ENCODE data around the gene IFT27. TPM values are rescaled to one million over a fixed set of nuclear protein-coding genes. Genes with fewer than 3 reads are reported as not detected.

IFT27 gene
- total RNA-seq, 1 experiment from 2014 or later = 19.9 TPM

DNA sequence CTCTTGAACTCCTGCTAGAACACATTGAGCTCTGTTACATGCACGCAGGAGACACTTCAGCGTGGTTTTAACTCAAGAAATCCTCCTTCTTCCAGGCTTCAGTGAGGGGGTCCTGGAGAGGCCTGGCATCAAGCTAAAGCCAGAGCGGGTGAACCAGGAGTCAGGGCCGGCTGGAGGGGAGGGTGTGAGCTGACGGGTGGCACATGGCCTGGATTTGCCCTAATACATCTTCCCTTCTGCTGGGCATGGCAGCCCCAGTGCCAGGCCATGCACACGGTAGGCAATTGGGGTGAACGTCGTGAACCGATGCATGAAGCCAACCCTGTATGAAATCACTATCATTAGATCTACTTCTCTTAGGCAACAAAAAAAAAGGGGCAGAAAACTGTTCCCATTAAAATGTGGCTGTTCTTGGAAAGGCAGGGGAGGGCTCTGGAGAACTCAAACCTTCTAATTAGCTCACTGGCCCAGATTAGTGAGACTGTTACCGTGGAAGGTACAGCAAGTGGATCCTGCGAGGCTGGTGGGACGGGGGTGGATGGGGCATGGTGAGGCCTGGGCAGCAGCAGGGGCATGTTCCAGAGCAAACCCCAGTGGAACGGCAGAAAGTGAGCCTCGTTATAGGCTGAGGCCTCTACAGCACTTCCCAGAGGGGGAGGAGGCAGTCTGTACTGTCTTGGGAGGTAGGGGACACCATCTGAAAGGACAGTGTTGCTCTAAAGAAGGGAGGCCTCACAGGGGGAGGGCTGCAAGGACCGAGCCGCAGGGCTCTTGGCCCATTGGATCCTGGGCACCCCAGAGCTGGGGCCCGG is 10.6 kb downstream of the IFT27 start:
- no peaks in the 10 kb centered on the region for H3K9me3 ChIP-seq (ENCODE audit: low read length)
- ChIA-PET POLR2A (ENCODE audit: unreplicated experiment) (no interaction called here), CTCF (no interaction called here)
- H3K27ac ChIP-seq (ENCODE audit: low read length) = no peak overlapping the region
- H3K9me2 ChIP-seq (replicated peaks; ENCODE audit: low read length) = no peaks in the 10 kb centered on the region
- H3F3A ChIP-seq (ENCODE audit: low read length, unreplicated experiment) = no peaks in the 10 kb centered on the region
- no peaks in the 10 kb centered on the region for H3K27me3 ChIP-seq (ENCODE audit: low read length)
- TF ChIP-seq EZH2 (IDR thresholded peaks at IDR 0.05; ENCODE audit: low read length, unreplicated experiment) = no peak
- no peak for TF ChIP-seq EZH2phosphoT487 (IDR thresholded peaks at IDR 0.05; ENCODE audit: borderline replicate concordance, low read length)
- TF ChIP-seq CTCF (conservative IDR thresholded peaks at IDR 0.05; ENCODE audit: low read depth, low read length) = no peak
- ATAC-seq = no peak
- H3K79me2 ChIP-seq (ENCODE audit: low read length) = no peaks in the 10 kb centered on the region
- DNase-seq = no peak
- H3K36me3 ChIP-seq (ENCODE audit: low read depth, low read length) = no peaks in the 10 kb centered on the region
- H3K4me1 ChIP-seq (ENCODE audit: insufficient read depth, low read length) = peaks cover 8% of the 10 kb centered on the region; the same call in 1 of the 2 replicates
- no TSS peak for BruUV-seq (replicated peaks)
- no peak overlapping the region for H3K9ac ChIP-seq (ENCODE audit: low read length)
- no peak overlapping the region for H2AFZ ChIP-seq (ENCODE audit: low read length)
- intact Hi-C loops (cut with micrococcal nuclease) = no loop called here
- no peak overlapping the region for H3K4me3 ChIP-seq (ENCODE audit: low read length)
- H3K4me2 ChIP-seq (ENCODE audit: low read length) = no peak overlapping the region
- no peaks in the 10 kb centered on the region for H4K20me1 ChIP-seq (ENCODE audit: low read length)

- ChIA-PET CTCF (no interaction called here), POLR2A (ENCODE audit: unreplicated experiment) (no interaction called here)
Observed at GRCh38 chr22:36764641-36765040, 11.3 kb downstream of the IFT27 start.

More at GRCh38 chr22:36764641-36765040, 11.3 kb downstream of the IFT27 start:
- H3K9me3 ChIP-seq (ENCODE audit: low read length) = no peaks in the 10 kb centered on the region
- BruUV-seq (replicated peaks) = no TSS peak
- no peaks in the 10 kb centered on the region for H4K20me1 ChIP-seq (ENCODE audit: low read length)
- intact Hi-C loops (cut with micrococcal nuclease) = no loop called here
- H3K27ac ChIP-seq (ENCODE audit: low read length) = no peak overlapping the region
- no peaks in the 10 kb centered on the region for H3K27me3 ChIP-seq (ENCODE audit: low read length)
- H3K36me3 ChIP-seq (ENCODE audit: low read depth, low read length) = no peaks in the 10 kb centered on the region
- H2AFZ ChIP-seq (ENCODE audit: low read length) = no peak overlapping the region
- ATAC-seq = no peak
- no peaks in the 10 kb centered on the region for H3K79me2 ChIP-seq (ENCODE audit: low read length)
- TF ChIP-seq EZH2 (IDR thresholded peaks at IDR 0.05; ENCODE audit: low read length, unreplicated experiment) (no peak), CTCF (conservative IDR thresholded peaks at IDR 0.05; ENCODE audit: low read depth, low read length) (no peak), EZH2phosphoT487 (IDR thresholded peaks at IDR 0.05; ENCODE audit: borderline replicate concordance, low read length) (no peak)
- no peak overlapping the region for H3K4me3 ChIP-seq (ENCODE audit: low read length)
- H3K9ac ChIP-seq (ENCODE audit: low read length) = no peak overlapping the region
- DNase-seq = no peak
- H3K9me2 ChIP-seq (replicated peaks; ENCODE audit: low read length) = no peaks in the 10 kb centered on the region
- H3F3A ChIP-seq (ENCODE audit: low read length, unreplicated experiment) = no peaks in the 10 kb centered on the region
- peaks cover 8% of the 10 kb centered on the region; the same call in 1 of the 2 replicates for H3K4me1 ChIP-seq (ENCODE audit: insufficient read depth, low read length)
- H3K4me2 ChIP-seq (ENCODE audit: low read length) = no peak overlapping the region
